ENCODE data around the gene CDK19.

DNA sequence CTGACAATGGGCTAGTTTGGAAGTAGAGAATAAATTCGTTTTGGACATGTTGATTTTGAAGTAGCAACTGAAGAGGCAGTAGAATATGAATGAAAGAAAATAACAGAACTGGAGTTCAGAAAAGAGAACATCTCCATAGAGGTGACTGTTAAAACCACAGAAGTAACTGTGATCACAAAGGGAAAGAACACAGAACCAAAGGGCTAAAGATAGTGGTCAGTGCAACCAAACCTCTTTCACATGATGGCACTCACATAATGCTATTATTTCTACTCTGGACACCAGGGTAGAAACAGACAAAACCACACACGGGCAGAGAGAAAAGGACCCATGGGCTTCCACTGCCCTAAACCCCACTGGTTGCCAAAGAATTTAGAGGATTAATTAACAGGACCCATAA, 58.5 kb downstream of the CDK19 start:
- TF ChIP-seq EP300 (IDR thresholded peaks at IDR 0.05; ENCODE audit: borderline replicate concordance in 1 of 2, low read depth in 1 of 2, low read length in 1 of 2), result no peak
- no peak for TF ChIP-seq SIN3A (IDR thresholded peaks at IDR 0.05; ENCODE audit: borderline replicate concordance, low read depth, low read length)
- no peak for TF ChIP-seq EZH2phosphoT487 (IDR thresholded peaks at IDR 0.05; ENCODE audit: borderline replicate concordance, low read depth)
- TF ChIP-seq CTCF (IDR thresholded peaks at IDR 0.05), result no peak
- no peak for TF ChIP-seq FOXJ3 (CRISPR knock-in tag; IDR thresholded peaks at IDR 0.05)

Data from SK-N-SH (cell line).